HEK293 (cell line): ENCODE measurements around the gene FGF8.

ENCODE experiments used
- CTCF ChIA-PET: fragments of 350-600 bp; formaldehyde crosslinking; extraction: SDS; loops from one replicate; lab custom pipeline; 2021; ENCODE audit warnings: antibody characterized with exemption; lab: Yijun Ruan, JAX
- POLR2A ChIA-PET: fragments of 300-600 bp; formaldehyde crosslinking; extraction: SDS; loops from one replicate; lab custom pipeline; 2020; ENCODE audit warnings: antibody characterized with exemption, inconsistent platforms; lab: Yijun Ruan, JAX
- H3K27ac ChIP-seq: fragments of 200-500 bp; sonication (Bioruptor generic); 2 replicates; pipeline ENCODE4 v1.5.1; 2014; ENCODE audit warnings: low read depth, low read length, control low read depth, inconsistent platforms; ENCODE audit errors: extremely low read depth
- H3K36me3 ChIP-seq, 2 experiments: fragments of 200-500 bp in 1 of 2; sonication (Bioruptor generic) in 1 of 2; 1 replicate in 1 of 2; 2 replicates in 1 of 2; pipeline ENCODE4 v1.5.1; 2014 to 2017; ENCODE audit warnings: inconsistent platforms in 2 of 2, low read length in 2 of 2; ENCODE audit not compliant: control insufficient read depth in 2 of 2, insufficient read depth in 1 of 2
- H3K4me1 ChIP-seq: fragments of 200-500 bp; sonication (Bioruptor generic); 2 replicates; pipeline ENCODE4 v1.5.1; 2014; ENCODE audit warnings: mild to moderate bottlenecking, low read length, inconsistent platforms; ENCODE audit not compliant: control insufficient read depth, insufficient read depth
- H3K4me3 ChIP-seq: 2 replicates; pipeline ENCODE4 v1.5.1; 2011; ENCODE audit warnings: low read depth, mild to moderate bottlenecking, control low read depth, low read length, moderate library complexity
- H3K9me3 ChIP-seq: fragments of 200-500 bp; sonication (Bioruptor generic); 2 replicates; pipeline ENCODE4 v1.5.1; 2014; ENCODE audit warnings: low read depth, low read length, inconsistent platforms; ENCODE audit not compliant: control insufficient read depth, insufficient read depth
- EGR2 ChIP-seq: fragments of 450-650 bp; formaldehyde crosslinking; IDR thresholded peaks from 2 replicates; pipeline ENCODE4 v1.5.1; 2016; ENCODE audit warnings: low read depth, missing biosample characterization, missing genetic modification characterization
- GLI2 ChIP-seq: fragments of 450-650 bp; formaldehyde crosslinking; IDR thresholded peaks from 2 replicates; pipeline ENCODE4; 2017; ENCODE audit warnings: missing biosample characterization, missing genetic modification characterization, low read depth, borderline replicate concordance
- HOXA7 ChIP-seq: sonication (generic); formaldehyde crosslinking; IDR thresholded peaks from 2 replicates; pipeline ENCODE4 v1.8.1; 2022; ENCODE audit warnings: missing genetic modification reagents, borderline replicate concordance
- MYNN ChIP-seq: fragments of 450-650 bp; formaldehyde crosslinking; IDR thresholded peaks from 2 replicates; pipeline ENCODE4 v1.5.1; 2016; ENCODE audit warnings: missing biosample characterization, missing genetic modification characterization, borderline replicate concordance
- SETDB1 ChIP-seq: IDR thresholded peaks from one replicate; pipeline ENCODE4 v1.6.1; 2017; ENCODE audit warnings: mild to moderate bottlenecking, low read length, moderate library complexity, mixed read lengths; ENCODE audit not compliant: insufficient read length
- TRIM28 ChIP-seq: IDR thresholded peaks from 2 replicates; pipeline ENCODE4 v1.6.1; 2011; ENCODE audit warnings: low read length, control low read depth, borderline replicate concordance
- ZBTB26 ChIP-seq: fragments of 450-650 bp; formaldehyde crosslinking; optimal IDR thresholded peaks from 2 replicates; pipeline ENCODE3; 2016; ENCODE audit warnings: missing biosample characterization, mild to moderate bottlenecking, missing genetic modification characterization
- ZBTB8A ChIP-seq: fragments of 450-650 bp; formaldehyde crosslinking; IDR thresholded peaks from 2 replicates; pipeline ENCODE4 v1.5.1; 2016; ENCODE audit warnings: missing biosample characterization, missing genetic modification characterization
- ZEB2 ChIP-seq: fragments of 450-650 bp; formaldehyde crosslinking; IDR thresholded peaks from 2 replicates; pipeline ENCODE4 v1.5.1; 2016; ENCODE audit warnings: missing biosample characterization, missing genetic modification characterization
- ZFHX2 ChIP-seq: fragments of 450-650 bp; formaldehyde crosslinking; conservative IDR thresholded peaks from 2 replicates; pipeline ENCODE4 v1.5.1; 2016; ENCODE audit warnings: missing biosample characterization, missing genetic modification characterization
- ZNF121 ChIP-seq: fragments of 450-650 bp; formaldehyde crosslinking; IDR thresholded peaks from 2 replicates; pipeline ENCODE4 v1.5.1; 2016; ENCODE audit warnings: missing biosample characterization, missing genetic modification characterization
- ZNF175 ChIP-seq: fragments of 450-650 bp; formaldehyde crosslinking; IDR thresholded peaks from 2 replicates; pipeline ENCODE4 v1.5.1; 2016; ENCODE audit warnings: missing biosample characterization, missing genetic modification characterization
- ZNF184 ChIP-seq: fragments of 450-650 bp; IDR thresholded peaks from 2 replicates; pipeline ENCODE4 v1.5.1; 2018; ENCODE audit warnings: missing biosample characterization, mild to moderate bottlenecking, missing genetic modification characterization
- ZNF211 ChIP-seq: fragments of 450-650 bp; formaldehyde crosslinking; IDR thresholded peaks from 2 replicates; pipeline ENCODE4 v1.5.1; 2016; ENCODE audit warnings: low read depth, missing biosample characterization, missing genetic modification characterization
- ZNF266 ChIP-seq: fragments of 450-650 bp; formaldehyde crosslinking; IDR thresholded peaks from 2 replicates; pipeline ENCODE4 v1.5.1; 2016; ENCODE audit warnings: missing biosample characterization, missing genetic modification characterization, low read depth
- ZNF280D ChIP-seq: fragments of 450-650 bp; formaldehyde crosslinking; IDR thresholded peaks from 2 replicates; pipeline ENCODE4 v1.5.1; 2016; ENCODE audit warnings: missing biosample characterization, missing genetic modification characterization
- ZNF324 ChIP-seq: fragments of 450-650 bp; formaldehyde crosslinking; IDR thresholded peaks from 2 replicates; pipeline ENCODE4 v1.5.1; 2016; ENCODE audit warnings: missing biosample characterization, missing genetic modification characterization
- ZNF394 ChIP-seq: fragments of 450-650 bp; formaldehyde crosslinking; IDR thresholded peaks from 2 replicates; pipeline ENCODE4 v1.5.1; 2016; ENCODE audit warnings: missing biosample characterization, missing genetic modification characterization, mild to moderate bottlenecking, moderate library complexity, borderline replicate concordance
- ZNF416 ChIP-seq: fragments of 450-650 bp; formaldehyde crosslinking; IDR thresholded peaks from 2 replicates; pipeline ENCODE4 v1.5.1; 2016; ENCODE audit warnings: missing biosample characterization, missing genetic modification characterization
- ZNF423 ChIP-seq: fragments of 450-650 bp; formaldehyde crosslinking; IDR thresholded peaks from 2 replicates; pipeline ENCODE4 v1.5.1; 2016; ENCODE audit warnings: missing biosample characterization, missing genetic modification characterization
- ZNF433 ChIP-seq: fragments of 450-650 bp; formaldehyde crosslinking; IDR thresholded peaks from 2 replicates; pipeline ENCODE4 v1.5.1; 2016; ENCODE audit warnings: missing biosample characterization, missing genetic modification characterization, low read depth
- ZNF48 ChIP-seq: fragments of 450-650 bp; formaldehyde crosslinking; IDR thresholded peaks from 2 replicates; pipeline ENCODE4 v1.5.1; 2016; ENCODE audit warnings: missing biosample characterization, missing genetic modification characterization
- ZNF510 ChIP-seq: fragments of 450-650 bp; formaldehyde crosslinking; IDR thresholded peaks from 2 replicates; pipeline ENCODE4 v1.5.1; 2018; ENCODE audit warnings: mild to moderate bottlenecking, missing genetic modification characterization, missing biosample characterization; ENCODE audit not compliant: insufficient replicate concordance
- ZNF600 ChIP-seq: fragments of 450-650 bp; formaldehyde crosslinking; IDR thresholded peaks from 2 replicates; pipeline ENCODE4 v1.5.1; 2016; ENCODE audit warnings: missing biosample characterization, missing genetic modification characterization
- ZNF658 ChIP-seq: fragments of 450-650 bp; formaldehyde crosslinking; IDR thresholded peaks from 2 replicates; pipeline ENCODE4; 2016; ENCODE audit warnings: missing biosample characterization, missing genetic modification characterization
- ZNF660 ChIP-seq: fragments of 450-650 bp; IDR thresholded peaks from 2 replicates; pipeline ENCODE4 v1.5.1; 2018; ENCODE audit warnings: missing biosample characterization, mild to moderate bottlenecking, missing genetic modification characterization
- ZNF664 ChIP-seq: fragments of 450-650 bp; formaldehyde crosslinking; IDR thresholded peaks from 2 replicates; pipeline ENCODE4 v1.5.1; 2016; ENCODE audit warnings: missing biosample characterization, missing genetic modification characterization
- TF ChIP-seq, protein P1 (sequence below): fragments of 450-650 bp; formaldehyde crosslinking; IDR thresholded peaks from 2 replicates; pipeline ENCODE4 v1.5.1; 2017; ENCODE audit warnings: missing biosample characterization, missing genetic modification characterization
- TF ChIP-seq, protein P2 (sequence below): fragments of 450-650 bp; formaldehyde crosslinking; IDR thresholded peaks from 2 replicates; pipeline ENCODE4 v1.5.1; 2016; ENCODE audit warnings: missing biosample characterization, missing genetic modification characterization, low read depth
- TF ChIP-seq, protein P3 (sequence below): fragments of 450-650 bp; formaldehyde crosslinking; IDR thresholded peaks from 2 replicates; pipeline ENCODE4 v1.5.1; 2016; ENCODE audit warnings: missing biosample characterization, missing genetic modification characterization

The FGF8 gene

GRCh38 chr10:101780187-101780817 lies 4.4 kb upstream of the FGF8 start (continued):
- no peak for TF ChIP-seq ZNF184 (tag by site-specific recombination)

DNA sequence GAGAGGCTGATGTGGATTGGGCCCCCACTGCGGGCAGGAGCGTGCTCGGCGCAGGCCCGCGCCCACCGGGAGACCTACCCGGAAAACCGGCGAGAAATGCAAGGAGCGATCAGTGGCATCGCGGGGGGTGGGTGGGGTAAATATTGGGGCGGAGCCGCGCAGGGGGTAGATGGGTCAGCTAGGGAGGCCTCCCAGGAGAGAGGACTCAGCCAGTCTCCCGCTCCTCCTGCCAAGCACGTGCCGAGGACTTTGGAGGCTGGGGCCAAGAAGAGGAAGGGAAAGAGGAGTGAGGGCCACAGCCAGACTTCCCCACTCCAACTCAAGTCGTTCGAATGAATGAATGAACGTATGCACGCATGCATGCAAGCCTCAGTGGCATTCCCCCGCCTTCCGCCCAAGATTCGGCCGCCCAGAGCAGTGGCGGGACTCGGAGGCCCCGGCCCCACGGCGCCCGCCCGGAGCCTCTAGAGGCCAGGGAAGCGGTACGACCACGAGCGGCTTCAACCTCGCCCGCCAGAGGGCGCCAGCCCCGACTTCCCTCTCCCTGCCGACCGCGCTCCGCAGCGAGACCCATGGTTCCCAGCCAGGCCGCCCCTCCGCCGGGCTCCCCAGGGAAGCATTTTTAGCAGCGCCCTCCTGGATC lies 3.8 kb upstream of the FGF8 start:
- peaks cover 0 to 16% of the 10 kb centered on the region in 2 experiments; a peak in 1 of 3 replicates for H3K36me3 ChIP-seq
- H3K27ac ChIP-seq = no peak overlapping the region; the same call in 1 of the 2 replicates
- no peaks in the 10 kb centered on the region for H3K9me3 ChIP-seq
- CTCF ChIA-PET = interaction anchor here (1.0 to 8.1 kb wide), 10 partner anchors 8 to 566 kb away, joined by 3 to 203 read pairs (median 13); no protein-coding TSS in a partner anchor
- POLR2A ChIA-PET = no interaction called here
- peaks cover 18% of the 10 kb centered on the region for H3K4me1 ChIP-seq
- no peak overlapping the region for H3K4me3 ChIP-seq
- TF ChIP-seq ZBTB8A (tag by site-specific recombination) (peak; percentile 91), ZNF280D (no peak), ZNF266 (tag by site-specific recombination) (no peak), ZNF394 (peak; percentile 58), MYNN (tag by site-specific recombination) (no peak), ZBTB26 (tag by site-specific recombination) (peak; percentile 44), ZNF660 (tag by site-specific recombination) (peak; percentile 85), ZNF324 (tag by site-specific recombination) (no peak; the same call in 1 of the 2 replicates), ZFHX2 (tag by site-specific recombination) (no peak), HOXA7 (CRISPR knock-in tag) (no peak), EGR2 (tag by site-specific recombination) (no peak), ZNF121 (tag by site-specific recombination) (peak; percentile 68; the same call in 1 of the 2 replicates), ZNF48 (tag by site-specific recombination) (no peak), ZNF600 (peak; percentile 86), ZNF664 (tag by site-specific recombination) (no peak), SETDB1 (no peak), TRIM28 (peak; percentile 79; the same call in 1 of the 2 replicates), ZNF433 (tag by site-specific recombination) (no peak), ZEB2 (tag by site-specific recombination) (peak; percentile 67), ZNF423 (tag by site-specific recombination) (0 out of 2 replicates have a peak, but pooled peaks have one; percentile 83), GLI2 (tag by site-specific recombination) (no peak), ZNF175 (tag by site-specific recombination) (no peak), ZNF416 (tag by site-specific recombination) (no peak), ZNF658 (tag by site-specific recombination) (no peak), ZNF211 (tag by site-specific recombination) (no peak), ZNF510 (no peak)
- TF ChIP-seq, protein P1, sequence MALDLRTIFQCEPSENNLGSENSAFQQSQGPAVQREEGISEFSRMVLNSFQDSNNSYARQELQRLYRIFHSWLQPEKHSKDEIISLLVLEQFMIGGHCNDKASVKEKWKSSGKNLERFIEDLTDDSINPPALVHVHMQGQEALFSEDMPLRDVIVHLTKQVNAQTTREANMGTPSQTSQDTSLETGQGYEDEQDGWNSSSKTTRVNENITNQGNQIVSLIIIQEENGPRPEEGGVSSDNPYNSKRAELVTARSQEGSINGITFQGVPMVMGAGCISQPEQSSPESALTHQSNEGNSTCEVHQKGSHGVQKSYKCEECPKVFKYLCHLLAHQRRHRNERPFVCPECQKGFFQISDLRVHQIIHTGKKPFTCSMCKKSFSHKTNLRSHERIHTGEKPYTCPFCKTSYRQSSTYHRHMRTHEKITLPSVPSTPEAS (tag by site-specific recombination) = no peak
- TF ChIP-seq, protein P2, sequence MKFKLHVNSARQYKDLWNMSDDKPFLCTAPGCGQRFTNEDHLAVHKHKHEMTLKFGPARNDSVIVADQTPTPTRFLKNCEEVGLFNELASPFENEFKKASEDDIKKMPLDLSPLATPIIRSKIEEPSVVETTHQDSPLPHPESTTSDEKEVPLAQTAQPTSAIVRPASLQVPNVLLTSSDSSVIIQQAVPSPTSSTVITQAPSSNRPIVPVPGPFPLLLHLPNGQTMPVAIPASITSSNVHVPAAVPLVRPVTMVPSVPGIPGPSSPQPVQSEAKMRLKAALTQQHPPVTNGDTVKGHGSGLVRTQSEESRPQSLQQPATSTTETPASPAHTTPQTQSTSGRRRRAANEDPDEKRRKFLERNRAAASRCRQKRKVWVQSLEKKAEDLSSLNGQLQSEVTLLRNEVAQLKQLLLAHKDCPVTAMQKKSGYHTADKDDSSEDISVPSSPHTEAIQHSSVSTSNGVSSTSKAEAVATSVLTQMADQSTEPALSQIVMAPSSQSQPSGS (tag by site-specific recombination) = no peak
- TF ChIP-seq, protein P3, sequence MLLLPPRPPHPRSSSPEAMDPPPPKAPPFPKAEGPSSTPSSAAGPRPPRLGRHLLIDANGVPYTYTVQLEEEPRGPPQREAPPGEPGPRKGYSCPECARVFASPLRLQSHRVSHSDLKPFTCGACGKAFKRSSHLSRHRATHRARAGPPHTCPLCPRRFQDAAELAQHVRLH (tag by site-specific recombination) = no peak; the same call in 1 of the 2 replicates
